CD14-positive monocyte (primary cell): ENCODE measurements around the gene KIAA1549. TPM values are rescaled to one million over a fixed set of nuclear protein-coding genes. Genes with fewer than 3 reads are reported as not detected.

Experiments
- DNase-seq, 3 donors: peaks; one replicate each; pipeline ENCODE4 v3.0.0-alpha.2; 2011 to 2022
- H2AFZ ChIP-seq: 2 replicates; pipeline ENCODE4 v1.6.0; 2012; ENCODE audit warnings: mild to moderate bottlenecking, low read depth, low read length, inconsistent platforms; ENCODE audit not compliant: insufficient read depth, poor library complexity, severe bottlenecking
- H3K27ac ChIP-seq, 2 donors: 1 replicate in 1 of 2; 2 replicates in 1 of 2; pipeline ENCODE4 v1.5.1; 2012 to 2013; ENCODE audit warnings: low read length in 2 of 2, control low read depth in 1 of 2, inconsistent platforms in 1 of 2, low read depth in 1 of 2, mild to moderate bottlenecking in 1 of 2
- H3K27me3 ChIP-seq, 2 donors: one replicate each; pipeline versions ENCODE4 v1.6.0 to v1.6.1; 2011 to 2013; ENCODE audit warnings: low read length in 2 of 2; ENCODE audit not compliant: control insufficient read depth in 2 of 2, insufficient read depth in 2 of 2
- H3K36me3 ChIP-seq, 2 donors: replicated peaks in 1 of 2; 1 replicate in 1 of 2; 2 replicates in 1 of 2; pipeline versions ENCODE4 v1.5.1 to v1.6.1; 2012 to 2013; ENCODE audit warnings: low read length in 2 of 2, control low read depth in 1 of 2, inconsistent platforms in 1 of 2, mild to moderate bottlenecking in 1 of 2; ENCODE audit not compliant: insufficient read depth in 2 of 2, control insufficient read depth in 1 of 2
- H3K4me1 ChIP-seq, 2 donors: 1 replicate in 1 of 2; 2 replicates in 1 of 2; pipeline versions ENCODE4 v1.5.1 to v1.6.1; 2012 to 2013; ENCODE audit warnings: low read length in 2 of 2, control low read depth in 1 of 2, inconsistent platforms in 1 of 2, mild to moderate bottlenecking in 1 of 2, moderate library complexity in 1 of 2; ENCODE audit not compliant: insufficient read depth in 2 of 2, control insufficient read depth in 1 of 2
- H3K4me2 ChIP-seq: replicated peaks from 2 replicates; pipeline ENCODE3; 2012; ENCODE audit warnings: low read length, moderate library complexity, mild to moderate bottlenecking; ENCODE audit not compliant: poor library complexity, severe bottlenecking; ENCODE audit errors: extremely low read depth
- H3K4me3 ChIP-seq, 3 experiments: fragments of 200-600 bp in 1 of 3; sonication (generic) in 1 of 3; replicated peaks in 1 of 3; 1 replicate in 2 of 3; 2 replicates in 1 of 3; pipeline ENCODE4 v1.5.1; 2011 to 2013; ENCODE audit warnings: low read length in 3 of 3, mild to moderate bottlenecking in 3 of 3, control low read depth in 2 of 3, low read depth in 2 of 3, inconsistent platforms in 1 of 3, moderate library complexity in 1 of 3
- H3K79me2 ChIP-seq: 2 replicates; pipeline ENCODE4 v1.6.0; 2012; ENCODE audit warnings: mild to moderate bottlenecking, control low read depth, inconsistent platforms, low read length, moderate library complexity; ENCODE audit not compliant: insufficient read depth
- H3K9ac ChIP-seq: 2 replicates; pipeline ENCODE4 v1.6.0; 2017; ENCODE audit warnings: low read length, mild to moderate bottlenecking; ENCODE audit not compliant: insufficient read depth, poor library complexity, severe bottlenecking
- H3K9me3 ChIP-seq, 2 donors: replicated peaks in 1 of 2; 1 replicate in 1 of 2; 2 replicates in 1 of 2; pipeline versions ENCODE4 v1.5.1 to v1.6.1; 2012 to 2013; ENCODE audit warnings: low read length in 2 of 2, control low read depth in 1 of 2; ENCODE audit not compliant: control insufficient read depth in 1 of 2, insufficient read depth in 1 of 2
- H4K20me1 ChIP-seq: 2 replicates; pipeline ENCODE4 v1.6.0; 2012; ENCODE audit warnings: mild to moderate bottlenecking, low read length, control low read depth, moderate library complexity; ENCODE audit not compliant: insufficient read depth
- H3K27ac Mint-ChIP-seq, 7 donors: one replicate each; pipeline ENCODE4 v1.8.0; 2020; ENCODE audit warnings: mild to moderate bottlenecking in 7 of 7, mixed read lengths in 7 of 7, moderate library complexity in 6 of 7, inconsistent platforms in 2 of 7
- H3K27me3 Mint-ChIP-seq, 3 donors: one replicate each; pipeline ENCODE4 v1.8.0; 2021 to 2022; ENCODE audit warnings: low read depth in 3 of 3, mild to moderate bottlenecking in 3 of 3, mixed read lengths in 3 of 3, moderate library complexity in 3 of 3, inconsistent platforms in 1 of 3
- H3K36me3 Mint-ChIP-seq, 2 donors: one replicate each; pipeline ENCODE4 v1.8.0; 2020; ENCODE audit warnings: mixed read lengths in 2 of 2, inconsistent platforms in 1 of 2, mild to moderate bottlenecking in 1 of 2
- H3K4me1 Mint-ChIP-seq: one replicate; pipeline ENCODE4 v1.8.0; 2020; ENCODE audit warnings: mild to moderate bottlenecking, mixed read lengths
- H3K4me3 Mint-ChIP-seq, 2 donors: one replicate each; pipeline ENCODE4 v1.8.0; 2020; ENCODE audit warnings: mild to moderate bottlenecking in 2 of 2, mixed read lengths in 2 of 2, moderate library complexity in 1 of 2
- H3K9me3 Mint-ChIP-seq, 7 donors: one replicate each; pipeline ENCODE4 v1.8.0; 2020 to 2022; ENCODE audit warnings: mixed read lengths in 7 of 7, mild to moderate bottlenecking in 6 of 7, moderate library complexity in 6 of 7, inconsistent platforms in 2 of 7
- WGBS: methylation state at CpG from one replicate; pipeline ENCODE4 v1.1.5; 2013; ENCODE audit warnings: missing lambda C conversion rate; ENCODE audit not compliant: insufficient coverage; 5-methylcytosine and 5-hydroxymethylcytosine counted together
- intact Hi-C, 2 donors: fragments of 100-400 bp; cut with micrococcal nuclease; formaldehyde crosslinking; loops; one replicate each; pipeline versions ENCODE4 v1.15.0 to v1.15.1; 2023
- polyA plus RNA-seq, 3 donors: library from polyadenylated mRNA; depleted of rRNA in 1 of 3; unstranded in 2 of 3; stranded (reverse) in 1 of 3; fragments of 300-500 nt in 2 of 3; fragments of >200 nt in 1 of 3; fragmentation: Illumina TruSeq in 2 of 3; gene quantifications; 1 replicate in 2 of 3; 2 replicates in 1 of 3; pipeline ENCODE4 v1.2.3, GENCODE V29; 2012 to 2021
- TF ChIP-seq, protein P1 (sequence below): fragments of 200-600 bp; IDR thresholded peaks from one replicate; pipeline ENCODE4 v1.8.0; 2022; ENCODE audit warnings: antibody characterized with exemption, mild to moderate bottlenecking

The KIAA1549 gene
- polyA plus RNA-seq, 3 donors: 0.03 TPM; not detected in 1

DNA sequence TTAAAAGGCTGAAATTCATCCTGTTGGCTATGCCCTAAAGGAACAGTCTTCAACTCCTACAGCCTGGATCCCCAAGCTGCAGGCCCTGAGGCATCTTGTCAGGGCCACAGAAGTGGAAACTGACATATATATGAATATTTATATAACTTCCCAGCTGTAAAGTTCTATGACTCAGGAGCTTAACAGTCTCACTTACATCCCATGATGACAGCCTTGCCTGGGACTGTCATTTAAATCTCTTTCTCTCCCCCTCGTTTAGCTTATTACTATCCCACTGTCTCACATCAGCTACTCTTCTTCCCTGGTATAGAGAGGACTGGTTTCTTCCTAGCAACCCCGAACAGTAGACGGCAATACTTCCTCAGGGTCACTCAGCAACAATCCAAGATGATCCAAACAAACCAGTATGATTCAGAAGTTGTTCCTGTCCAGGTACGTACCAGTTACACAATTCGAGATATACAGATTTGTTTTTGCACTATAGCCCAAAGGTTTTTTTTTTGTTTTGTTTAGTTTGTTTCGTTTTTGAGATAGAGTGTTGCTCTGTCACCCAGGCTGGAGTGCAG is 22.7 kb downstream of the KIAA1549 start:
- Mint-ChIP-seq H3K27ac (no peak overlapping the region), H3K36me3 (no peaks in the 10 kb centered on the region), H3K4me3 (no peak overlapping the region), H3K9me3 (peaks cover 0 to 11% (median 0%) of the 10 kb centered on the region in 7 donors), H3K4me1 (peaks cover 19% of the 10 kb centered on the region), H3K27me3 (peaks cover 0 to 5% (median 0%) of the 10 kb centered on the region in 3 donors)
- Histone ChIP-seq H3K9ac (no peak overlapping the region), H3K4me3 (no peak overlapping the region), H3K9me3 (no peaks in the 10 kb centered on the region), H3K4me2 (no peak overlapping the region), H2AFZ (no peak overlapping the region), H3K27me3 (no peaks in the 10 kb centered on the region), H4K20me1 (no peaks in the 10 kb centered on the region), H3K4me1 (peaks cover 0 to 5% of the 10 kb centered on the region in 2 donors), H3K36me3 (no peaks in the 10 kb centered on the region), H3K79me2 (no peaks in the 10 kb centered on the region), H3K27ac (no peak overlapping the region)
- no peak for DNase-seq
- no CpG with 5 or more reads among the region's 6 CpGs for WGBS
- TF ChIP-seq, protein P1, sequence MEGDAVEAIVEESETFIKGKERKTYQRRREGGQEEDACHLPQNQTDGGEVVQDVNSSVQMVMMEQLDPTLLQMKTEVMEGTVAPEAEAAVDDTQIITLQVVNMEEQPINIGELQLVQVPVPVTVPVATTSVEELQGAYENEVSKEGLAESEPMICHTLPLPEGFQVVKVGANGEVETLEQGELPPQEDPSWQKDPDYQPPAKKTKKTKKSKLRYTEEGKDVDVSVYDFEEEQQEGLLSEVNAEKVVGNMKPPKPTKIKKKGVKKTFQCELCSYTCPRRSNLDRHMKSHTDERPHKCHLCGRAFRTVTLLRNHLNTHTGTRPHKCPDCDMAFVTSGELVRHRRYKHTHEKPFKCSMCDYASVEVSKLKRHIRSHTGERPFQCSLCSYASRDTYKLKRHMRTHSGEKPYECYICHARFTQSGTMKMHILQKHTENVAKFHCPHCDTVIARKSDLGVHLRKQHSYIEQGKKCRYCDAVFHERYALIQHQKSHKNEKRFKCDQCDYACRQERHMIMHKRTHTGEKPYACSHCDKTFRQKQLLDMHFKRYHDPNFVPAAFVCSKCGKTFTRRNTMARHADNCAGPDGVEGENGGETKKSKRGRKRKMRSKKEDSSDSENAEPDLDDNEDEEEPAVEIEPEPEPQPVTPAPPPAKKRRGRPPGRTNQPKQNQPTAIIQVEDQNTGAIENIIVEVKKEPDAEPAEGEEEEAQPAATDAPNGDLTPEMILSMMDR: no peak
- intact Hi-C loops: no loop called here

DNA sequence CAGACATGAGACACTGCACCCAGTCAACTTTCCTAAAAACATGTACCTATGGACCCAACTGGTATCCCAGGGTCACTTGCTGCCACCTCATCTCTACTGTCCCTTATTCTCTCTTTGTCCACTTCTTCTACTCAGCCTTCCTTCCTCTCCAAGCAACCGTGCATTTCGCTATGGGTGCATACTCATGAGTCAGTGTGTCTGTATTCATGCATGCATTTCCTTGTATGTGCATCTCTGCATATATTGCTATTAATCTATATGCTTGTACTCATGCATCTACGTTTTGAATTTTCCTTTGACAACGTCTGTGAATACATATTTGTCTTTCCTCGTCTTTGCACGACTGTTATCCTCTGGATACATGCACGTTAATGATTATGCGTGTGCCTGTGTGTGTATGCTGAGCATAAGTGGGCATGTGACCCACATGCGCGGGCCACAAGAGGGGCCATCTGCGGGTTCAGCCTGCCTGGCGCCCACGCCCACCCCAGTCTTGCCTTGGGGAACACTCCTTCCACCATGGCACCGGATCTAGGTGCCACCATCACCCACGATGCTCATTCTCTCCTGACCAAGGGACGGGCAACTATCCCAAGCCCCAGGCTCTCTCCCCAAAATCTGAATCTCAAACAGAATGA is 23.3 kb downstream of the KIAA1549 start:
- H3K9me3 ChIP-seq: no peaks in the 10 kb centered on the region
- Mint-ChIP-seq H3K4me3 (no peak overlapping the region), H3K4me1 (peaks cover 13% of the 10 kb centered on the region), H3K36me3 (no peaks in the 10 kb centered on the region), H3K27me3 (peaks cover 0 to 2% (median 1%) of the 10 kb centered on the region in 3 donors), H3K9me3 (peaks cover 0 to 11% (median 0%) of the 10 kb centered on the region in 7 donors), H3K27ac (no peak overlapping the region)
- TF ChIP-seq, protein P1: no peak
- H3K79me2 ChIP-seq: no peaks in the 10 kb centered on the region
- H3K27me3 ChIP-seq: no peaks in the 10 kb centered on the region
- intact Hi-C loops: no loop called here
- H3K27ac ChIP-seq: no peak overlapping the region
- no peak overlapping the region for H3K4me3 ChIP-seq
- H3K36me3 ChIP-seq: no peaks in the 10 kb centered on the region
- 92% methylated on average over 9 of the region's 16 CpGs for WGBS
- H3K4me1 ChIP-seq: peaks cover 0 to 2% of the 10 kb centered on the region in 2 donors
- H3K9ac ChIP-seq: no peak overlapping the region
- no peaks in the 10 kb centered on the region for H4K20me1 ChIP-seq
- DNase-seq: no peak
- H2AFZ ChIP-seq: no peak overlapping the region
- H3K4me2 ChIP-seq: no peak overlapping the region
